ENCODE data around the gene ITPKB. TPM values are rescaled to one million over a fixed set of nuclear protein-coding genes. Genes with fewer than 3 reads are reported as not detected.

The ITPKB gene
- polyA plus RNA-seq, 2 donors = 6.5 to 8.1 TPM

DNA sequence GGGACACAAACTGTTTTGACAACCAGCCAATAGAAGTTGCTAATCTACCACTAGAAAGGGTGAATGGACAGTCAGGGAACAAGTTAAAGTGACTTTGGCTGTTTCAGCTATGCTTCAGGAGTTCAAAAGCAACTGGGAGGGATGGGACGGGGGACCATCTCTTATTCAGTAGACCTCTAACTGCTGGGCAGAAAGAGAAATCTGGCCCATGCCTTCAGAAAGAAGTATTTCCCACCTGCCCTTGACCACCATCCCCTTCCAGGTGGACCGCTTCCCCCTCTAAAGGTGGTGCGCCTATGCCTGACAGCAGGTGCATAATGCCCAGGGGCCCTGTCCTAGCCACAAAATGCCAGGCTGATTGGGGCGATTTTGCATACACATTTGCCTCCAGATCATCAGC, 5.2 kb downstream of the ITPKB start:
- Histone ChIP-seq H3K36me3 (ENCODE audit: control insufficient read depth in 2 of 2, insufficient read depth in 2 of 2, low read length in 1 of 2) (peaks cover 0 to 11% of the 10 kb centered on the region in 2 donors), H3K4me3 (ENCODE audit: low read depth in 1 of 2, low read length in 2 of 2) (peak overlapping the region in 1 of 2 donors; percentile 30), H3K27me3 (ENCODE audit: control insufficient read depth in 1 of 2, insufficient read depth in 2 of 2, low read length in 2 of 2) (no peaks in the 10 kb centered on the region), H3K27ac (ENCODE audit: low read depth in 2 of 2, low read length in 1 of 2) (peak overlapping the region; percentile 57 to 79), H3K9me3 (ENCODE audit: control insufficient read depth in 2 of 2, insufficient read depth in 1 of 2, low read depth in 1 of 2, low read length in 1 of 2) (no peaks in the 10 kb centered on the region), H3K4me1 (ENCODE audit: control insufficient read depth in 2 of 2, insufficient read depth in 2 of 2, low read length in 1 of 2) (peaks cover 0 to 13% of the 10 kb centered on the region in 2 donors)
- WGBS, 2 donors = 73 to 80% methylated on average over 4 of the region's 4 CpGs

GRCh38 chr1:226733304-226733703, 5.8 kb downstream of the ITPKB start:
- H3K4me3 ChIP-seq (ENCODE audit: low read depth in 1 of 2, low read length in 2 of 2) = peak overlapping the region in 1 of 2 donors; percentile 30

DNA sequence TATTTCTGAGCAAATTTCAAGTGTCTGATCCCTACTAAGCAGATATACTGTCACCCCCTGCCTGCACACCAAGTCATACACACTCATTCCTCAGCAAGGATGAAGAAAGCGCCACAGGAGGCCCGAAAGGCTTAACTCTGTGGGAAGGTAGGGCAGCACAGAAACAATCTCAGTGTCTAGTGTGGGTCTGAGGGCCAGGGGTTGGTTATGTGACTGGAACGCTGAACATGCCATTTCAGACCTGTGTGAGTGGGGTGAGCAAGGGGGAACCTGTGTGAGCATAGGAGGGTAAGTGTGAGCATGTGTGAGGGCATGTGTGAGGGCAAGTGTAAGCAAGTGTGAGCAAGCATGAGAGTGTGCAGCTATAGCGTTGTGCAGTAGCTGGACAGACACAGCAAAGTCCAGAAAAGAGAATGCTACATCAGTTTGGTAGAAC, 6.2 kb downstream of the ITPKB start:
- Histone ChIP-seq H3K9me3 (ENCODE audit: control insufficient read depth in 2 of 2, insufficient read depth in 1 of 2, low read depth in 1 of 2, low read length in 1 of 2) (no peaks in the 10 kb centered on the region), H3K36me3 (ENCODE audit: control insufficient read depth in 2 of 2, insufficient read depth in 2 of 2, low read length in 1 of 2) (peaks cover 0 to 11% of the 10 kb centered on the region in 2 donors), H3K4me1 (ENCODE audit: control insufficient read depth in 2 of 2, insufficient read depth in 2 of 2, low read length in 1 of 2) (peaks cover 0 to 16% of the 10 kb centered on the region in 2 donors), H3K4me3 (ENCODE audit: low read depth in 1 of 2, low read length in 2 of 2) (peak overlapping the region; percentile 3 to 8), H3K27me3 (ENCODE audit: control insufficient read depth in 1 of 2, insufficient read depth in 2 of 2, low read length in 2 of 2) (no peaks in the 10 kb centered on the region), H3K27ac (ENCODE audit: low read depth in 2 of 2, low read length in 1 of 2) (peak overlapping the region; percentile 37 to 52)
- 62 to 63% methylated on average over 4 of the region's 4 CpGs for WGBS, 2 donors

More at GRCh38 chr1:226733304-226733703, 5.8 kb downstream of the ITPKB start:
- Histone ChIP-seq H3K27ac (ENCODE audit: low read depth in 2 of 2, low read length in 1 of 2) (peak overlapping the region; percentile 37 to 52), H3K27me3 (ENCODE audit: control insufficient read depth in 1 of 2, insufficient read depth in 2 of 2, low read length in 2 of 2) (no peaks in the 10 kb centered on the region), H3K36me3 (ENCODE audit: control insufficient read depth in 2 of 2, insufficient read depth in 2 of 2, low read length in 1 of 2) (peaks cover 0 to 11% of the 10 kb centered on the region in 2 donors), H3K9me3 (ENCODE audit: control insufficient read depth in 2 of 2, insufficient read depth in 1 of 2, low read depth in 1 of 2, low read length in 1 of 2) (no peaks in the 10 kb centered on the region), H3K4me1 (ENCODE audit: control insufficient read depth in 2 of 2, insufficient read depth in 2 of 2, low read length in 1 of 2) (peaks cover 0 to 16% of the 10 kb centered on the region in 2 donors)
- 48 to 58% methylated on average over 4 of the region's 4 CpGs for WGBS, 2 donors

DNA sequence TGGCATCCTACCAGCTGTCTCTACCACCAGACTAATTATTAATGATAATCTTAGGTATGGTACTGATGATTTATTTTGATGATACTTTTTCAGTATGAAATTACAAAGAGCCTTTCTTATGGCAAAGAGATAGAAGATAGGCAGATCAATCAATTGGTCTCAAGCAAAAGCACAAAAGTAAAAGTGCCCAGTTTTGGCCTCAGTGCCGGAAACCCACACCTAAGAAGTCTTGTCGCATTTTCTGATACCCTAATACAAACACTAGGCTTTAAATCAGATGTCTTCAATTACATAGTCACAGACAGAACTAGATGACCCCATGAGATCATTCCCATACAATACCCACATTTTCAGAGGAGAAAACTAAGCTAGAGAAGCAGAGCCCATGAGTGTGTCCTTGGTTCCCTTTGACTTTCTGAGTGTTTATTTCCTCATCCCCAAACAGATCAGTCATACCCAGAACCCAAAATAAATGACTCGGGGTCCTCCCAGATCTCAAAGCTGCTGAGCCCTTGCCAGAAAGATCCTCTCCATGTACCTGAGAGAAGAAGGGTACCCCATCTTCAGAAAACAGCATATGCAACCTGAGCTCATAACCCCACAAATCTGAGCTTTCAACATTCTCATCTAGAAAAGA, 7.7 kb downstream of the ITPKB start:
- Histone ChIP-seq H3K4me3 (ENCODE audit: low read depth in 1 of 2, low read length in 2 of 2) (no peak overlapping the region), H3K4me1 (ENCODE audit: control insufficient read depth in 2 of 2, insufficient read depth in 2 of 2, low read length in 1 of 2) (peaks cover 0 to 16% of the 10 kb centered on the region in 2 donors), H3K36me3 (ENCODE audit: control insufficient read depth in 2 of 2, insufficient read depth in 2 of 2, low read length in 1 of 2) (peaks cover 0 to 8% of the 10 kb centered on the region in 2 donors), H3K9me3 (ENCODE audit: control insufficient read depth in 2 of 2, insufficient read depth in 1 of 2, low read depth in 1 of 2, low read length in 1 of 2) (no peaks in the 10 kb centered on the region), H3K27me3 (ENCODE audit: control insufficient read depth in 1 of 2, insufficient read depth in 2 of 2, low read length in 2 of 2) (no peaks in the 10 kb centered on the region), H3K27ac (ENCODE audit: low read depth in 2 of 2, low read length in 1 of 2) (peak overlapping the region in 1 of 2 donors; percentile 17)
- 55 to 63% methylated on average over 3 of the region's 3 CpGs for WGBS, 2 donors

DNA sequence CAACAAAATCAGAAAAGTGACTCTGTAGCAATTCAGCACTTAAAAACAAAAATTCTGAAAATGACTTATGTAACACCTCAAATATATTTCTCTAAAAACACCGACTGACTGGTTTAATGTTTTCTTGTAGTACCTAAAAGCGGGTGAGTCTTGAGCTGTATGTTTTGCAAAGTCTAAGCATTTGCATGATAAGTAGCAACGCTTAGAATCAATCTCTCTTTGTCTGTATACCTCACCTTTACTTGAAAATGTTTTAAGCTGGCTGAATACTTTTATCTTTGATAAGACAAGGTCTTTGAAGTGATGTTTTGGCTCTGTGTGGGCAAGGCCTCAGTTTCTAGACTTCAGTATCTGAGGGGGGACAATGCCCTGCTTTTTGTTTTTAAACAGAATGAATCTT, 8.2 kb downstream of the ITPKB start:
- H3K4me3 ChIP-seq (ENCODE audit: low read depth in 1 of 2, low read length in 2 of 2) = no peak overlapping the region
- 55 to 64% methylated on average over 3 of the region's 3 CpGs for WGBS, 2 donors
- no peaks in the 10 kb centered on the region for H3K9me3 ChIP-seq (ENCODE audit: control insufficient read depth in 2 of 2, insufficient read depth in 1 of 2, low read depth in 1 of 2, low read length in 1 of 2)
- peaks cover 0 to 16% of the 10 kb centered on the region in 2 donors for H3K4me1 ChIP-seq (ENCODE audit: control insufficient read depth in 2 of 2, insufficient read depth in 2 of 2, low read length in 1 of 2)
- H3K27me3 ChIP-seq (ENCODE audit: control insufficient read depth in 1 of 2, insufficient read depth in 2 of 2, low read length in 2 of 2) = no peaks in the 10 kb centered on the region
- H3K36me3 ChIP-seq (ENCODE audit: control insufficient read depth in 2 of 2, insufficient read depth in 2 of 2, low read length in 1 of 2) = peaks cover 0 to 7% of the 10 kb centered on the region in 2 donors
- H3K27ac ChIP-seq (ENCODE audit: low read depth in 2 of 2, low read length in 1 of 2) = no peak overlapping the region

GRCh38 chr1:226730071-226730470, 9.0 kb downstream of the ITPKB start:
- 81 to 93% methylated on average over 1 of the region's 1 CpG for WGBS, 2 donors
- H3K4me1 ChIP-seq (ENCODE audit: control insufficient read depth in 2 of 2, insufficient read depth in 2 of 2, low read length in 1 of 2) = peaks cover 0 to 11% of the 10 kb centered on the region in 2 donors
- H3K4me3 ChIP-seq (ENCODE audit: low read depth in 1 of 2, low read length in 2 of 2) = no peak overlapping the region
- peaks cover 0 to 9% of the 10 kb centered on the region in 2 donors for H3K36me3 ChIP-seq (ENCODE audit: control insufficient read depth in 2 of 2, insufficient read depth in 2 of 2, low read length in 1 of 2)
- H3K27me3 ChIP-seq (ENCODE audit: control insufficient read depth in 1 of 2, insufficient read depth in 2 of 2, low read length in 2 of 2) = no peaks in the 10 kb centered on the region
- H3K27ac ChIP-seq (ENCODE audit: low read depth in 2 of 2, low read length in 1 of 2) = peak overlapping the region in 1 of 2 donors; percentile 24
- H3K9me3 ChIP-seq (ENCODE audit: control insufficient read depth in 2 of 2, insufficient read depth in 1 of 2, low read depth in 1 of 2, low read length in 1 of 2) = no peaks in the 10 kb centered on the region

GRCh38 chr1:226728448-226728847, 10.6 kb downstream of the ITPKB start:
- peak overlapping the region in 1 of 2 donors; percentile 37 for H3K27ac ChIP-seq (ENCODE audit: low read depth in 2 of 2, low read length in 1 of 2)
- no peak overlapping the region for H3K4me3 ChIP-seq (ENCODE audit: low read depth in 1 of 2, low read length in 2 of 2)
- no peaks in the 10 kb centered on the region for H3K27me3 ChIP-seq (ENCODE audit: control insufficient read depth in 1 of 2, insufficient read depth in 2 of 2, low read length in 2 of 2)
- H3K4me1 ChIP-seq (ENCODE audit: control insufficient read depth in 2 of 2, insufficient read depth in 2 of 2, low read length in 1 of 2) = peaks cover 0 to 18% of the 10 kb centered on the region in 2 donors
- no peaks in the 10 kb centered on the region for H3K9me3 ChIP-seq (ENCODE audit: control insufficient read depth in 2 of 2, insufficient read depth in 1 of 2, low read depth in 1 of 2, low read length in 1 of 2)
- H3K36me3 ChIP-seq (ENCODE audit: control insufficient read depth in 2 of 2, insufficient read depth in 2 of 2, low read length in 1 of 2) = peaks cover 0 to 7% of the 10 kb centered on the region in 2 donors
- 70 to 76% methylated on average over 6 of the region's 6 CpGs for WGBS, 2 donors

- Histone ChIP-seq H3K27me3 (ENCODE audit: control insufficient read depth in 1 of 2, insufficient read depth in 2 of 2, low read length in 2 of 2) (no peaks in the 10 kb centered on the region), H3K27ac (ENCODE audit: low read depth in 2 of 2, low read length in 1 of 2) (no peak overlapping the region), H3K9me3 (ENCODE audit: control insufficient read depth in 2 of 2, insufficient read depth in 1 of 2, low read depth in 1 of 2, low read length in 1 of 2) (no peaks in the 10 kb centered on the region), H3K36me3 (ENCODE audit: control insufficient read depth in 2 of 2, insufficient read depth in 2 of 2, low read length in 1 of 2) (peaks cover 0 to 6% of the 10 kb centered on the region in 2 donors), H3K4me3 (ENCODE audit: low read depth in 1 of 2, low read length in 2 of 2) (no peak overlapping the region), H3K4me1 (ENCODE audit: control insufficient read depth in 2 of 2, insufficient read depth in 2 of 2, low read length in 1 of 2) (peaks cover 9 to 19% of the 10 kb centered on the region in 2 donors)
- WGBS, 2 donors = 78 to 80% methylated on average over 4 of the region's 4 CpGs
Observed at GRCh38 chr1:226725897-226726267, 13.2 kb downstream of the ITPKB start.

- Histone ChIP-seq H3K36me3 (ENCODE audit: control insufficient read depth in 2 of 2, insufficient read depth in 2 of 2, low read length in 1 of 2) (peaks cover 0 to 8% of the 10 kb centered on the region in 2 donors), H3K27ac (ENCODE audit: low read depth in 2 of 2, low read length in 1 of 2) (peak overlapping the region; percentile 37 to 70), H3K27me3 (ENCODE audit: control insufficient read depth in 1 of 2, insufficient read depth in 2 of 2, low read length in 2 of 2) (no peaks in the 10 kb centered on the region), H3K4me3 (ENCODE audit: low read depth in 1 of 2, low read length in 2 of 2) (no peak overlapping the region), H3K9me3 (ENCODE audit: control insufficient read depth in 2 of 2, insufficient read depth in 1 of 2, low read depth in 1 of 2, low read length in 1 of 2) (no peaks in the 10 kb centered on the region), H3K4me1 (ENCODE audit: control insufficient read depth in 2 of 2, insufficient read depth in 2 of 2, low read length in 1 of 2) (peaks cover 9 to 20% of the 10 kb centered on the region in 2 donors)
- 39 to 42% methylated on average over 13 of the region's 13 CpGs for WGBS, 2 donors
Observed at GRCh38 chr1:226723657-226724532, 15.2 kb downstream of the ITPKB start.

Data from esophagus (tissue), 2 donors.